OCI-LY1 (cell line): ENCODE results near the gene ITGA2.

Experiments
- H2AFZ ChIP-seq: fragments of 200-600 bp; sonication (generic), shearing (Covaris generic); 2 replicates; pipeline ENCODE4 v1.6.0; 2014; ENCODE audit warnings: antibody characterized with exemption, mild to moderate bottlenecking, low read length
- H3F3A ChIP-seq: fragments of 200-600 bp; sonication (generic), shearing (Covaris generic); 2 replicates; pipeline ENCODE4 v1.6.0; 2014; ENCODE audit warnings: mild to moderate bottlenecking, antibody characterized with exemption, low read length, moderate library complexity; ENCODE audit not compliant: insufficient read depth
- H3K27ac ChIP-seq: fragments of 200-600 bp; sonication (generic); 2 replicates; pipeline ENCODE4 v1.5.1; 2014; ENCODE audit warnings: low read length, mixed run types, mild to moderate bottlenecking, low read depth; ENCODE audit not compliant: poor library complexity, severe bottlenecking
- H3K27me3 ChIP-seq: fragments of 200-600 bp; sonication (generic); 2 replicates; pipeline ENCODE4 v1.6.0; 2014; ENCODE audit warnings: antibody characterized with exemption, mild to moderate bottlenecking, low read length, moderate library complexity; ENCODE audit not compliant: insufficient read depth
- H3K36me3 ChIP-seq: fragments of 200-600 bp; sonication (generic); 2 replicates; pipeline ENCODE4 v1.6.1; 2014; ENCODE audit warnings: mild to moderate bottlenecking, antibody characterized with exemption, low read length, moderate library complexity, mixed read lengths; ENCODE audit not compliant: insufficient read depth
- H3K4me1 ChIP-seq: fragments of 200-600 bp; sonication (generic); 2 replicates; pipeline ENCODE4 v1.5.1; 2014; ENCODE audit warnings: mild to moderate bottlenecking, low read length, moderate library complexity; ENCODE audit not compliant: insufficient read depth, severe bottlenecking
- H3K4me2 ChIP-seq: fragments of 200-600 bp; sonication (generic), shearing (Covaris generic); 2 replicates; pipeline ENCODE4 v1.6.1; 2014; ENCODE audit warnings: low read length
- H3K4me3 ChIP-seq: fragments of 200-600 bp; sonication (generic); 2 replicates; pipeline ENCODE4 v1.5.1; 2014; ENCODE audit warnings: low read length, low read depth, mild to moderate bottlenecking, mixed read lengths; ENCODE audit not compliant: poor library complexity, severe bottlenecking
- H3K79me2 ChIP-seq: fragments of 200-600 bp; shearing (Covaris generic); 2 replicates; pipeline ENCODE4 v1.6.1; 2016; ENCODE audit warnings: mixed run types, low read length, mixed read lengths; ENCODE audit not compliant: insufficient read depth
- H3K9ac ChIP-seq: fragments of 200-600 bp; sonication (generic), shearing (Covaris generic); 2 replicates; pipeline ENCODE4 v1.6.1; 2014; ENCODE audit warnings: mild to moderate bottlenecking, low read length, mixed read lengths
- H3K9me2 ChIP-seq: fragments of 200-600 bp; sonication (generic), shearing (Covaris generic); 2 replicates; pipeline ENCODE4 v1.6.1; 2014; ENCODE audit warnings: low read depth, mild to moderate bottlenecking, low read length, mixed read lengths
- H3K9me3 ChIP-seq: fragments of 200-600 bp; shearing (Covaris generic); 2 replicates; pipeline ENCODE4 v1.6.1; 2014; ENCODE audit warnings: low read length, mixed read lengths
- H4K20me1 ChIP-seq: fragments of 200-600 bp; sonication (generic), shearing (Covaris generic); 2 replicates; pipeline ENCODE4 v1.6.0; 2016; ENCODE audit warnings: mild to moderate bottlenecking, low read length; ENCODE audit not compliant: insufficient read depth
- EZH2 ChIP-seq: fragments of 200-600 bp; sonication (generic), shearing (Covaris generic); IDR thresholded peaks from 2 replicates; pipeline ENCODE4 v1.8.0; 2017; ENCODE audit warnings: borderline replicate concordance, mixed run types, mild to moderate bottlenecking, antibody characterized with exemption, low read length, moderate library complexity, mixed read lengths
- TF ChIP-seq, protein P1 (sequence below): fragments of 200-600 bp; sonication (generic), shearing (Covaris generic); IDR thresholded peaks from 2 replicates; pipeline ENCODE4 v1.5.1; 2017; ENCODE audit warnings: mild to moderate bottlenecking, antibody characterized with exemption, low read length, moderate library complexity, mixed read lengths

ITGA2 gene

DNA sequence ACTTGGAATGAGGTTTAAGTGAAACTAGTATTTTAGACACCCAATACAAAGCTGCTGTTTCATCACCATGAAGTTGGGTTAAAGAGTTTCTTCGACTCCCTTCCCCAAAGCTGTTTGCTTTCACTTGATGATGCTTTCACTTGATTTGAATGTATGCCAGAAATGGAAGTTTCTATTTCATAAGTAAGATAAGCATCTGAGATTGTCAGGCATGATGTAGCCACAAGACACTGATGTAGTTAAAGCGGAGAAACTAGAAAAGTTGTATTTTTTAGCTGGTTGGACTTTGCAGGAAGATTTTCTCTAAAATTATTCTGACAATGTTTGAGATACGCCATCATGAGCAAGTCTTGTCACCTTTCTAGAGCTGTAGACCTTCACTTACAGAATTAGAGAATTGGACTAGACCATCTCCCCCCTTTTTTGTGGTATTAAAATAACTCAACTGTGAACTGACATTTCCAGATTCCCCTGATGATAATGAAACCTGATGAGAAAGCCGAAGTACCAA, 100.4 kb downstream of the ITGA2 start:
- Histone ChIP-seq H3K4me1 (no peaks in the 10 kb centered on the region), H4K20me1 (no peaks in the 10 kb centered on the region), H3K4me3 (no peak overlapping the region), H3K4me2 (no peak overlapping the region), H3K9me2 (no peaks in the 10 kb centered on the region), H3K27ac (no peak overlapping the region), H3K27me3 (no peaks in the 10 kb centered on the region), H3F3A (no peaks in the 10 kb centered on the region), H3K9ac (no peak overlapping the region), H3K36me3 (no peaks in the 10 kb centered on the region), H2AFZ (no peak overlapping the region), H3K9me3 (no peaks in the 10 kb centered on the region), H3K79me2 (no peaks in the 10 kb centered on the region)
- TF ChIP-seq, protein P1, sequence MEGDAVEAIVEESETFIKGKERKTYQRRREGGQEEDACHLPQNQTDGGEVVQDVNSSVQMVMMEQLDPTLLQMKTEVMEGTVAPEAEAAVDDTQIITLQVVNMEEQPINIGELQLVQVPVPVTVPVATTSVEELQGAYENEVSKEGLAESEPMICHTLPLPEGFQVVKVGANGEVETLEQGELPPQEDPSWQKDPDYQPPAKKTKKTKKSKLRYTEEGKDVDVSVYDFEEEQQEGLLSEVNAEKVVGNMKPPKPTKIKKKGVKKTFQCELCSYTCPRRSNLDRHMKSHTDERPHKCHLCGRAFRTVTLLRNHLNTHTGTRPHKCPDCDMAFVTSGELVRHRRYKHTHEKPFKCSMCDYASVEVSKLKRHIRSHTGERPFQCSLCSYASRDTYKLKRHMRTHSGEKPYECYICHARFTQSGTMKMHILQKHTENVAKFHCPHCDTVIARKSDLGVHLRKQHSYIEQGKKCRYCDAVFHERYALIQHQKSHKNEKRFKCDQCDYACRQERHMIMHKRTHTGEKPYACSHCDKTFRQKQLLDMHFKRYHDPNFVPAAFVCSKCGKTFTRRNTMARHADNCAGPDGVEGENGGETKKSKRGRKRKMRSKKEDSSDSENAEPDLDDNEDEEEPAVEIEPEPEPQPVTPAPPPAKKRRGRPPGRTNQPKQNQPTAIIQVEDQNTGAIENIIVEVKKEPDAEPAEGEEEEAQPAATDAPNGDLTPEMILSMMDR: no peak
- TF ChIP-seq EZH2: no peak

DNA sequence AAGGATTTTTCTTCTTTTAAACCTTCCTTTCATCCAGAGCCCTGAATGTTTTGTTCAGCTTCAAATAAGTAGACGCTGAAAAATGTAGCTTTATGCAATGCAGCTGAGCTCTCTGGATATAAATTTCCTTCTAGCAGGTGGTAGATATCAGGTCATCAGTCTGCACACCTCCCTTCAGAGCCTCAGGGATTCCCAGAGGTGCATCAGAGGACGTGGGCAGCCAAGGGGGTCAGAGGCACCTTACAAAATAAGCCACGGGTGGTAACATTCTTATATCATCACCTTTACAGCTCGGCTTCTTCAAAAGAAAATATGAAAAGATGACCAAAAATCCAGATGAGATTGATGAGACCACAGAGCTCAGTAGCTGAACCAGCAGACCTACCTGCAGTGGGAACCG, 101.1 kb downstream of the ITGA2 start:
- Histone ChIP-seq H4K20me1 (no peaks in the 10 kb centered on the region), H3K9me2 (no peaks in the 10 kb centered on the region), H3K4me1 (no peaks in the 10 kb centered on the region), H3K4me3 (no peak overlapping the region), H3K9me3 (no peaks in the 10 kb centered on the region), H3K9ac (no peak overlapping the region), H3K79me2 (no peaks in the 10 kb centered on the region), H3F3A (no peaks in the 10 kb centered on the region), H2AFZ (no peak overlapping the region), H3K27ac (no peak overlapping the region), H3K27me3 (no peaks in the 10 kb centered on the region), H3K36me3 (no peaks in the 10 kb centered on the region), H3K4me2 (no peak overlapping the region)
- TF ChIP-seq, protein P1: no peak
- TF ChIP-seq EZH2: no peak

DNA sequence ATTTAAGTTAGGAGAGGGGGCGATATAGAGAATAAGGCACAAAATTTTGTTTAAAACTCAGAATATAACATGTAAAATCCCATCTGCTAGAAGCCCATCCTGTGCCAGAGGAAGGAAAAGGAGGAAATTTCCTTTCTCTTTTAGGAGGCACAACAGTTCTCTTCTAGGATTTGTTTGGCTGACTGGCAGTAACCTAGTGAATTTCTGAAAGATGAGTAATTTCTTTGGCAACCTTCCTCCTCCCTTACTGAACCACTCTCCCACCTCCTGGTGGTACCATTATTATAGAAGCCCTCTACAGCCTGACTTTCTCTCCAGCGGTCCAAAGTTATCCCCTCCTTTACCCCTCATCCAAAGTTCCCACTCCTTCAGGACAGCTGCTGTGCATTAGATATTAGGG, 102.1 kb downstream of the ITGA2 start:
- Histone ChIP-seq H4K20me1 (no peaks in the 10 kb centered on the region), H3K27ac (no peak overlapping the region), H3K36me3 (no peaks in the 10 kb centered on the region), H3K9ac (no peak overlapping the region), H3K4me1 (no peaks in the 10 kb centered on the region), H3K9me2 (no peaks in the 10 kb centered on the region), H3K79me2 (no peaks in the 10 kb centered on the region), H3F3A (no peaks in the 10 kb centered on the region), H3K4me3 (no peak overlapping the region), H3K27me3 (no peaks in the 10 kb centered on the region), H3K9me3 (no peaks in the 10 kb centered on the region), H2AFZ (no peak overlapping the region), H3K4me2 (no peak overlapping the region)
- TF ChIP-seq, protein P1: no peak
- no peak for TF ChIP-seq EZH2
